Gastroesophageal sphincter (tissue), 3 donors: Measurements from ENCODE around the gene PDE4A.

ENCODE experiments used
- CTCF ChIP-seq, 4 experiments: fragments of 200-600 bp in 2 of 4; fragments of 450-650 bp in 2 of 4; sonication (generic) in 1 of 4; IDR thresholded peaks; one replicate each; pipeline ENCODE4 v1.5.1; 2017 to 2019; ENCODE audit warnings: antibody characterized with exemption in 4 of 4, mild to moderate bottlenecking in 2 of 4, moderate library complexity in 2 of 4
- POLR2A ChIP-seq, 2 donors: fragments of 450-650 bp; IDR thresholded peaks; one replicate each; pipeline ENCODE4 v1.6.1; 2017; ENCODE audit warnings: antibody characterized with exemption in 2 of 2, mild to moderate bottlenecking in 2 of 2, moderate library complexity in 1 of 2
- POLR2AphosphoS5 ChIP-seq: sonication (generic); formaldehyde crosslinking; IDR thresholded peaks from one replicate; pipeline ENCODE4 v1.6.1; 2017; ENCODE audit warnings: antibody characterized with exemption

GRCh38 chr19:10395003-10395402 lies 25.3 kb upstream of the PDE4A start:
- no peak for TF ChIP-seq CTCF (IDR thresholded peaks at IDR 0.05)
- TF ChIP-seq POLR2AphosphoS5: no peak
- no peak for TF ChIP-seq POLR2A (IDR thresholded peaks at IDR 0.05)
